NCI-H510A (cell line): ENCODE results near the gene BCR.
"Not testable (repeated sequence)": the region's sequence is repeated elsewhere in the genome, so short reads cannot be mapped to it uniquely, and the experiment has no call there.

Source experiments
- DNase-seq: peaks from one replicate; lab custom pipeline; 2025; lab: John Stamatoyannopoulos, UW

The BCR gene

GRCh38 chr22:23291806-23292452 is 111.6 kb downstream of the BCR start:
- no peak for DNase-seq

- no peak for DNase-seq
These were observed 112.4 kb downstream of the BCR start for GRCh38 chr22:23292453-23293350.

GRCh38 chr22:23293720-23294119 is 113.4 kb downstream of the BCR start:
- DNase-seq, result no peak

GRCh38 chr22:23294221-23294620 is 113.9 kb downstream of the BCR start:
- DNase-seq, result no peak

- DNase-seq, result no peak
These were observed 120.2 kb downstream of the BCR start for GRCh38 chr22:23300476-23300875.

- no peak for DNase-seq
These were observed 121.3 kb downstream of the BCR start for GRCh38 chr22:23301591-23301990.

- DNase-seq, result no peak
These were observed 122.1 kb downstream of the BCR start for GRCh38 chr22:23302171-23303002.

GRCh38 chr22:23305321-23305910 is 125.1 kb downstream of the BCR start:
- no peak for DNase-seq

- DNase-seq, result peak; percentile 61
These were observed 125.6 kb downstream of the BCR start for GRCh38 chr22:23305922-23306374.

GRCh38 chr22:23306438-23306921 is 126.2 kb downstream of the BCR start:
- DNase-seq, result no peak

- no peak for DNase-seq
These were observed 126.6 kb downstream of the BCR start for GRCh38 chr22:23306926-23307325.

GRCh38 chr22:23307511-23307910 is 127.2 kb downstream of the BCR start:
- not testable (repeated sequence) for DNase-seq

- not testable (repeated sequence) for DNase-seq
These were observed 129.0 kb downstream of the BCR start for GRCh38 chr22:23309261-23309660.

GRCh38 chr22:23310443-23311097 is 130.3 kb downstream of the BCR start:
- not testable (repeated sequence) for DNase-seq

- not testable (repeated sequence) for DNase-seq
These were observed 131.5 kb downstream of the BCR start for GRCh38 chr22:23311635-23312420.

- DNase-seq, result no peak
These were observed 133.7 kb downstream of the BCR start for GRCh38 chr22:23313791-23314567.

GRCh38 chr22:23315341-23315917 is 135.1 kb downstream of the BCR start:
- peak; percentile 21 for DNase-seq

GRCh38 chr22:23316596-23316995 is 136.3 kb downstream of the BCR start:
- not testable (repeated sequence) for DNase-seq

GRCh38 chr22:23318316-23318715 is 138.0 kb downstream of the BCR start:
- DNase-seq, result not testable (repeated sequence)
